Ovary (tissue), 9 donors: ENCODE measurements around the gene DNMT1. TPM values are rescaled to one million over a fixed set of nuclear protein-coding genes. Genes with fewer than 3 reads are reported as not detected.
"Not testable (repeated sequence)": the region's sequence is repeated elsewhere in the genome, so short reads cannot be mapped to it uniquely, and the experiment has no call there.

Experiments
- DNase-seq, 5 donors: peaks; one replicate each; pipeline ENCODE4 v3.0.0-alpha.2; 2019 to 2020
- H3K27ac ChIP-seq, 2 donors: fragments of 200-600 bp; one replicate each; pipeline versions ENCODE4 v1.5.1 to v1.8.0; 2019 to 2022
- H3K27me3 ChIP-seq: fragments of 200-600 bp; one replicate; pipeline ENCODE4 v1.8.0; 2022
- H3K36me3 ChIP-seq: fragments of 200-600 bp; sonication (generic); one replicate; pipeline ENCODE4 v1.5.1; 2019
- H3K4me1 ChIP-seq: one replicate; pipeline ENCODE4 v1.8.1; 2013; ENCODE audit warnings: mild to moderate bottlenecking, moderate library complexity; ENCODE audit not compliant: insufficient read depth
- H3K4me3 ChIP-seq: fragments of 200-600 bp; sonication (generic); one replicate; pipeline ENCODE4 v1.5.1; 2017
- H3K9me3 ChIP-seq, 2 donors: fragments of 200-600 bp in 1 of 2; sonication (generic) in 1 of 2; one replicate each; pipeline versions ENCODE4 v1.5.1 to v1.8.1; 2013 to 2019; ENCODE audit warnings: mild to moderate bottlenecking in 1 of 2, moderate library complexity in 1 of 2
- EP300 ChIP-seq: sonication (generic); formaldehyde crosslinking; IDR thresholded peaks from one replicate; pipeline ENCODE4 v1.6.1; 2017; ENCODE audit warnings: antibody characterized with exemption
- POLR2A ChIP-seq: fragments of 450-650 bp; IDR thresholded peaks from one replicate; pipeline ENCODE4 v1.6.1; 2017; ENCODE audit warnings: antibody characterized with exemption, mild to moderate bottlenecking, moderate library complexity
- WGBS, 3 donors: extraction: QIAGEN DNeasy Blood & Tissue Kit in 1 of 3; methylation state at CpG; one replicate each; pipeline versions ENCODE4 v1.1.5 to v1.1.7; 2013 to 2017; 5-methylcytosine and 5-hydroxymethylcytosine counted together
- intact Hi-C, 4 donors: fragments of 100-400 bp; cut with DNase I; formaldehyde crosslinking; loops; one replicate each; pipeline versions ENCODE4 v1.11.0 to v1.15.1; 2022 to 2023
- polyA plus RNA-seq, 2 donors: library from polyadenylated mRNA; stranded (reverse); fragments of 200-250 nt in 1 of 2; fragments of 350-450 nt in 1 of 2; fragmentation: Illumina TruSeq in 1 of 2; extraction: RNeasy Lipid Tissue Mini Kit (QIAGEN cat#74804) in 1 of 2; gene quantifications; one replicate each; pipeline ENCODE4 v1.2.3, GENCODE V29; 2013 to 2014
- total RNA-seq, 7 donors: library from RNA; depleted of rRNA in 2 of 7; stranded (reverse); fragments of >200 nt in 2 of 7; fragmentation: NEBNext Ultra II Directional in 3 of 7; extraction: Animal tissue kit (Norgen Biotek cat#: 25700) in 3 of 7; gene quantifications; one replicate each; pipeline versions ENCODE4 v1.1.0 to v1.2.4, GENCODE V29; 2016 to 2023
- TF ChIP-seq, protein P1 (sequence below), 3 donors: fragments of 450-650 bp in 2 of 3; fragments of 200-600 bp in 1 of 3; IDR thresholded peaks; one replicate each; pipeline versions ENCODE4 v1.5.1 to v1.8.0; 2016 to 2022; ENCODE audit warnings: antibody characterized with exemption in 3 of 3, mild to moderate bottlenecking in 1 of 3
- donor health status: DM: no; HTN: no; CAD: no; lungs with moderate emphysema.
- donor health status: DM: no; HTN: no; CAD: no.
- donor health status: Bipolar disorder and iron deficiency.
- donor health status: DM: yes; HTN: yes; CAD: no.
- donor health status: DM: no; HTN: no; CAD: no.
- donor health status: DM: yes; HTN: yes; CAD: no.

DNMT1 gene
- total and polyA plus RNA-seq, 9 donors: 19.8 to 74.2 (median 41.8) TPM

- DNase-seq: no peak
- WGBS, 3 donors: 71 to 81% (median 72%) methylated on average over 3 of the region's 3 CpGs
- Histone ChIP-seq H3K36me3 (no peaks in the 10 kb centered on the region), H3K9me3 (no peaks in the 10 kb centered on the region), H3K4me3 (no peak overlapping the region), H3K27ac (no peak overlapping the region), H3K4me1 (no peaks in the 10 kb centered on the region), H3K27me3 (no peaks in the 10 kb centered on the region)
- TF ChIP-seq POLR2A (no peak), EP300 (no peak)
- TF ChIP-seq, protein P1, sequence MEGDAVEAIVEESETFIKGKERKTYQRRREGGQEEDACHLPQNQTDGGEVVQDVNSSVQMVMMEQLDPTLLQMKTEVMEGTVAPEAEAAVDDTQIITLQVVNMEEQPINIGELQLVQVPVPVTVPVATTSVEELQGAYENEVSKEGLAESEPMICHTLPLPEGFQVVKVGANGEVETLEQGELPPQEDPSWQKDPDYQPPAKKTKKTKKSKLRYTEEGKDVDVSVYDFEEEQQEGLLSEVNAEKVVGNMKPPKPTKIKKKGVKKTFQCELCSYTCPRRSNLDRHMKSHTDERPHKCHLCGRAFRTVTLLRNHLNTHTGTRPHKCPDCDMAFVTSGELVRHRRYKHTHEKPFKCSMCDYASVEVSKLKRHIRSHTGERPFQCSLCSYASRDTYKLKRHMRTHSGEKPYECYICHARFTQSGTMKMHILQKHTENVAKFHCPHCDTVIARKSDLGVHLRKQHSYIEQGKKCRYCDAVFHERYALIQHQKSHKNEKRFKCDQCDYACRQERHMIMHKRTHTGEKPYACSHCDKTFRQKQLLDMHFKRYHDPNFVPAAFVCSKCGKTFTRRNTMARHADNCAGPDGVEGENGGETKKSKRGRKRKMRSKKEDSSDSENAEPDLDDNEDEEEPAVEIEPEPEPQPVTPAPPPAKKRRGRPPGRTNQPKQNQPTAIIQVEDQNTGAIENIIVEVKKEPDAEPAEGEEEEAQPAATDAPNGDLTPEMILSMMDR (IDR thresholded peaks at IDR 0.05): no peak
- intact Hi-C loops: no loop called here
Observed at GRCh38 chr19:10201176-10201575, 6.4 kb upstream of the DNMT1 start.

GRCh38 chr19:10200101-10200500 lies 5.3 kb upstream of the DNMT1 start:
- intact Hi-C loops, H3K4me1 ChIP-seq, H3K4me3 ChIP-seq, H3K9me3 ChIP-seq, DNase-seq, H3K36me3 ChIP-seq, H3K27me3 ChIP-seq, H3K27ac ChIP-seq: not testable (repeated sequence)
- WGBS, 3 donors: 79 to 85% (median 79%) methylated on average over 15 of the region's 15 CpGs

GRCh38 chr19:10198889-10199644 lies 4.3 kb upstream of the DNMT1 start:
- DNase-seq, H3K27me3 ChIP-seq, H3K4me3 ChIP-seq, H3K9me3 ChIP-seq, H3K4me1 ChIP-seq, H3K27ac ChIP-seq, H3K36me3 ChIP-seq: not testable (repeated sequence)
- 19 to 35% (median 30%) methylated on average over 11 of the region's 11 CpGs for WGBS, 3 donors
- intact Hi-C loops: loop anchor here in 1 of 4 donors (10.0 kb wide), 1 partner anchor 56 kb away; the partner anchor contains the start of gene MRPL4

DNA sequence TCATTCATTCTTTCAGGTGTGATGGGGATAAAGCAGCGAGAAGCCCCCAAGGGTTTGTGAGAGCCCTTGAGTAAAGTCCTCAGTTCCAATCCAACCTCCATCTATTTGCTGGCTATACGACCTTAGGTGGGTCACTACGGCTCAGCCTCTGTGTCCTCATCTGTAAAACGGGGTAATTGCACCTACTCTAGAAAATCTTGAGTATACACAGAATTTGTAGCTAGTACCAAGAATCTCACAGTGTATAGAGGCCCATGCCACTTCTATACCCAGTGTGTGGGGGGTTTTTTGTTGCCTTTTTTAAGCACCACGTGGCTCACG lies 406 bp upstream of the DNMT1 start:
- Histone ChIP-seq H3K36me3 (no peaks in the 10 kb centered on the region), H3K4me1 (peaks cover 4% of the 10 kb centered on the region), H3K27me3 (no peaks in the 10 kb centered on the region), H3K9me3 (no peaks in the 10 kb centered on the region), H3K4me3 (peak overlapping the region; percentile 68), H3K27ac (peak overlapping the region in 1 of 2 donors; percentile 69)
- WGBS, 3 donors: 14 to 25% (median 16%) methylated on average over 6 of the region's 6 CpGs
- DNase-seq: no peak
- TF ChIP-seq, protein P1 (IDR thresholded peaks at IDR 0.05): no peak
- no peak for TF ChIP-seq EP300
- TF ChIP-seq POLR2A: no peak
- intact Hi-C loops: loop anchor here in 1 of 4 donors (10.0 kb wide), 1 partner anchor 60 kb away; the partner anchor contains the start of gene MRPL4

DNA sequence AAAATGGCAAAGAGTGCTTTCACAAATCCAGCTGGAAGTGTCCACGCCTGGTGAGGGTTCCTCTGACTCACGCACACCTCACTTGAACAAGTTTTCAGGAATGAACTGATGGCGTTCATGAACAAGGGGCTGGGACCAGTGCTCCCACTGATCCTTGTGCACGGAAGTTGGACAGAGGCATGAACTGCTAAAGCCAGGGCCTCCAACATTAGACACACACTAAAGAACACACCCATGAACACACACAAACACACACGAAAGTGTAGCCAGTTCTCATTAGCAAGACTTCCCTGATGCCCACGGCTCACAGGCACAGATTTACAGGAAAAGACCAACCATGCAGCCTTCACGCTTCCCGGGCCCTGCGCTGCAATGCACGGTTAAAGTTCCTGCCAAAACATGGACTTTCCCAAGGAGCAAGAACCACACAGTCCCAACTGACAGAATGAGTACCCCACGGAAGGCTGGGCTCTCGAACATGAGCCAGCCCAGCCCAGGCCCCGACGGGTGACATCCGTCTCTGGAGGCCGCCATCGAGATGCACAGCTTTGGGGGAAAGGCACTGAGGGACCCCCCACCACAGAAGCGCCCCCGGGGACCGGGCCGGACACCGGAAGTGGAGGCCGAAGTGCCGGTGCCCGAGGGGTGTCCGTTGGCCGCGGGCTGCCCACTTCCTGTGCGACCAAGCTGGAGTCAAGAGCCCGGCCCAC lies 808 bp downstream of the DNMT1 start:
- DNase-seq: peak in 1 of 5 donors; percentile 20
- intact Hi-C loops: loop anchor here in 1 of 4 donors (10.0 kb wide), 1 partner anchor 61 kb away; the partner anchor contains the start of gene MRPL4
- H3K9me3 ChIP-seq: no peaks in the 10 kb centered on the region
- no peaks in the 10 kb centered on the region for H3K36me3 ChIP-seq
- no peak for TF ChIP-seq EP300
- TF ChIP-seq POLR2A: no peak
- peak overlapping the region; percentile 68 for H3K4me3 ChIP-seq
- H3K4me1 ChIP-seq: peaks cover 4% of the 10 kb centered on the region
- H3K27me3 ChIP-seq: no peaks in the 10 kb centered on the region
- H3K27ac ChIP-seq: peak overlapping the region; percentile 48 to 69
- 0 to 1% (median 0%) methylated on average over 28 to 30 of the region's 30 CpGs for WGBS, 3 donors

- intact Hi-C loops: loop anchor here in 1 of 4 donors (10.0 kb wide), 1 partner anchor 62 kb away; the partner anchor contains the start of gene MRPL4
- WGBS, 3 donors: 80 to 90% (median 89%) methylated on average over 6 of the region's 6 CpGs
- Histone ChIP-seq H3K9me3 (no peaks in the 10 kb centered on the region), H3K27ac (no peak overlapping the region), H3K36me3 (no peaks in the 10 kb centered on the region), H3K27me3 (no peaks in the 10 kb centered on the region), H3K4me1 (peaks cover 4% of the 10 kb centered on the region), H3K4me3 (no peak overlapping the region)
- no peak for DNase-seq
- TF ChIP-seq, protein P1 (IDR thresholded peaks at IDR 0.05): no peak
Observed at GRCh38 chr19:10192922-10193321, 1.8 kb downstream of the DNMT1 start.
